Measurements from ENCODE around the gene VPS37C.
"Not testable (repeated sequence)": the region's sequence is repeated elsewhere in the genome, so short reads cannot be mapped to it uniquely, and the experiment has no call there.

VPS37C gene
- 20.0 to 45.9 (median 26.7) reads per million in 17 experiments for total RNA-seq

- peak; percentile 97 to 98 (median 98) for DNase-seq
Observed at GRCh38 chr11:61161190-61162091, at the start of gene VPS37C. TSS of gene VPS37C (minus strand) at chr11:61161426. CDS start at chr11:61138829, 22,597 bp downstream.

- DNase-seq, result not testable (repeated sequence)
Observed at GRCh38 chr11:61210629-61211028, 49.4 kb upstream of the VPS37C start.

DNA sequence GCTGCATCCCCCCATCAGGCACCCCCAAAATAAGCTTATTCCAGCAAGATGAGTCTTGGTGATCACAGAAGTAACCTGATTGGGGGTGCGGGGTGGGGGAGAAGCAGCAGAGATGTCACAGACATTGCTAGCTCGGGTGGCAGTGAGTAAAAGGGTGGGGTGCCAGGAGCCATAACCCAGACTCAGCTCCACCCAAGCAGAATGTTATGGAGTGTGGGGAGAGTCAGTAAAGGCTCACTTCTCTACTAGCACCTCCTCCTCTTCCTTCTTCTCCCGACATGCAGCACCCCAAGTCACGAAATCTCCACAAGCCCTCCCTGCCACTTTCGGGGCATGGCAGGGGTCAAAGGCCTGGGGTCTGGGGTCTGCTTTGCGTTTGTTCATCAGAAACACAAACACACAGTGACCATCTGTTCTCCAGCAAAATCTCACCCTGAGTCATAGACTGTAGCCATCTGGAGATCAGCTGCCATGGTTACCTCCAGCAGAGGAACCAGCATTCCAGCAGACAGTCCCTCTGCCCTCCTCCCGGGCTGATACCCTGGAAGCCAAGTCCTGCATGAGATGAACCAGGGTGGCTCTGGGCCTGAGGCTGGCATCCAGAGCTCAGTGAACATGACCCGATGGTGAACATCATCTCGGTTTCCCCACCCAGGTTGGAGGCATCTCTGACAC, 46.5 kb upstream of the VPS37C start:
- not testable (repeated sequence) for DNase-seq

- peak in 1 of 4 experiments; percentile 3 for DNase-seq
Observed at GRCh38 chr11:61204502-61205059, 43.4 kb upstream of the VPS37C start.

DNA sequence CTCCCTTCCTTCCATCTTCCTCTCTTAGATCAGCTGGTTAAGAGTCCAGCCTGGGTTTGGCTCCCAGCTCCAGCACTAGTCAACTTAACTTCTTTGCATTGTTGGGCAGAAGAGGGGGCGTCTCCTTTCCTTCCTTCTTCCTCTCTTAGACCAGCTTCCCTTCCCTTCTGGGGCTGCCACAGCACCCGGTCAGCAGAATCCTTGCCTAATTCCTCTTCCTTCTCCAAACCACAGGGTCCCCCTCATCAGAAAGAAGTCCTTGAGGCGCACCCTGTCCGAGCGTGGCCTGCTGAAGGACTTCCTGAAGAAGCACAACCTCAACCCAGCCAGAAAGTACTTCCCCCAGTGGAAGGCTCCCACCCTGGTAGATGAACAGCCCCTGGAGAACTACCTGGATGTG, 42.6 kb upstream of the VPS37C start:
- not testable (repeated sequence) for DNase-seq

DNA sequence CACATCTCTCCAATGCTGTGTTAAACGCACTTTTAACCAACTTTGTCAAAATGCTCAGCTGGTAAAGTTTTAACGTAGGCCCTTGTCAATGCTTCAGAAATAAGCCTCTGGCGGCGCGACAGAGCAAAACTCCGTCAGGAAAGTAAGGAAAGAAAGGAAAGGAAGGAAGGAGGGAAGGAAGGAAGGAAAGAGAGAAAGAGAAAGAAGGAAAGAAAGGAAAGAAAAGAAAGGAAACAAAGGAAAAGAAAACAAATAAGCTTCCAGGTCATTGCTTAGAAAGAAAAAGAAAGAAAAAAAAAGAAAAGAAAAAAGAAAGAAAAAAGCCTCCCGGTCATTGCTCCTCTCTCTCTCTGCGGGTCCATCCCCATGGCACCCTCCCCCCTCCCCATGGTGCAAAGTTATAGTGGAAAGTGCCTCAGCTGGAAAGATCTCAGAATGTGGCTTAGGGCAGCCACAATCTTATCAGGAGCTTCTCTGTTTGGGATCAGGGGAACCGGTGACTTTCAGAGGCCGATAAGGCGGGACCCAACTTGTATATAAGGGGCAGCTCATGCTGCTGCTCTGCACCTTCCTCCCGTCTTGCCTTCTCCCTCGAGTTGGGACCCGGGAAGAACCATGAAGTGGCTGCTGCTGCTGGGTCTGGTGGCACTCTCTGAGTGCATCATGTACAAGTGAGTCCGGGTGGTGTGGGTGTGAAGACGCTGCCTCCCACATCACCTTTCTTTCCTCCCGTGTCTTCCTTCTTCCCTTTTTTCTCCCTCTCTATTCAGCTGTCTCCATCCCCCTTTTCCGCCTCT, 41.9 kb upstream of the VPS37C start, which contains the start of gene PGA3:
PGA3 (plus strand) TSS at position 566 of the 797 bp plus-strand sequence; CDS start at position 616, 50 bp downstream.
- not testable (repeated sequence) for DNase-seq

DNA sequence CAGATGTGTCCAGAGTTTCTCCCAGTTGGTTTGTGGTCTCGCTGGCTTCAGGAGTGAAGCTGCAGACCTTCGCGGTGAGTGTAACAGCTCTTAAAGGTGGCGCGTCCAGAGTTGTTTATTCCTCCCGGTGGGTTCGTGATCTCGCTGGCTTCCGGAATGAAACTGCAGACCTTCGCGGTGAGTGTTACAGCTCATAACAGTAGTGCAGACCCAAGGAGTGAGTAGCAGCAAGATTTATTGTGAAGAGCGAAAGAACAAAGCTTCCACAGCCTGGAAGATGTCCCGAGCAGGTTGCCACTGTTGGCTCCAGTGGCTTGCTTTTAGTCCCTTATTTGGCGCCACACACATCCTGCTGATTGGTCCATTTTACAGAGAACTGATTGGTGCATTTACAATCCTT, 40.2 kb upstream of the VPS37C start:
- no peak for DNase-seq

DNA sequence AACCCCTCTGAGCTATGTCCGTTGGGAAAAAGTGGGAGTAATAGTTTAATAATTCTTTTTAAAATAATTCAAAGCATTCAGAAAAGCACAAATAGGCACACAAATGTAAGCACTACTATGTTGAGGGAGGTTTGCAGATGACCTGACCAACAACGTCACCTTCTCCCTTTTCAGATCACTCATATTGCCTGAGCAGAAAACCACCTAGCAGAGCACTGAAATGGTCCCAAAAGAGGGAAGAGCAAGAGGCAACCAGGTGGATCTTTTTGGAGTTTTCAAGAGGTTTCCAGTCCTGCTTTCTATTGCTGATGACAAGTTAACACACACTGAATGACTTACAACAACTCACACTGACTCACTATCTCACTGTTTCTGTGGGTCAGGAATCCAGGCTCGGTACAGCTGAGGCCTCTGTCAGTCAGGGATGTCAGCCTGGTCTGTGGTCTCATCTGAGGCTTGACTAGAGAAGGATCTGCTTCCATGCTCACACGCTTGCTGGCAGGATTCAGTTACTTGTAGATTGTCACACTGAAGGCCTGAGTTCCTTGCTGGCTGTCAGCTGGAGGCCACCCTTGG, 37.8 kb upstream of the VPS37C start:
- DNase-seq, result no peak

DNA sequence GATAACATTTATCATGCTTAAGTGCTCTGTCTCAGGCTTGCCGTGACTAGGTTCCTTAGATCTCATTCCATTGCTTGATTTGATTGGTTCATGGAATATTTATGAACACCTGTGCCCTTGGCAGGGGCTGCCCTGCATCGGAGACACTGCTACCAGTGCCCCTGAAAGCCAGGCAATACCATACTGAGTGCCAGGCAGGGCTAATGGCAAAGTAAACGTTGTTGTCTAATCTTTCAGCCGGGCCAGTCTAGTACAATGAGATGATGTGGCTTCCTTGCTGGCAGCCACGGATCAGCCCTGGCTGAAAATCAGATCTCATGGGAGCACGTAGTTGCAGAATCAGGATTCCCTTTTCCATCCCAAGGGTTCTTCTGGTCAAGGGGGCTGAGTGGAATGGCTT, 37.1 kb upstream of the VPS37C start:
- no peak for DNase-seq

DNA sequence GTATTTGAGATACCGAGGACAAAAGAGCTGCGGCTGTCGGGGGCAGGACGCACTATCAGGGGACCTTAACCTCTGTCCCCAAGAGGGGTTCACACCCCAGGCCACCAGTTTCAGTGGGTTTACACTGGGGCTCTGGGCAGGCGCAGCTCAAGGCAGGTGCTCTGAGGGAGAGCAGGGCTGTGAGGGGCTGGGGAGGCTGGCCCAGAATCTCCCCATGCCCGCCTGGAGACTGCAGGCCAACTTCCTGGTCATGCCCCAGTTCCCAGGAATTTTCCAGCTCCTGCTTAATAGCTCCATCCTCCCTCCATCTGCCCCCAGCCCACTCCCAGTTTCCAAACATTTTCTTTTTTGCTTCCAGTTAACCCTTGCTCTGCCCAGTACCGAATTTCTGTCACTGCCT, 34.5 kb upstream of the VPS37C start:
- no peak for DNase-seq

GRCh38 chr11:61194981-61195695, 33.9 kb upstream of the VPS37C start:
- DNase-seq, result no peak

DNA sequence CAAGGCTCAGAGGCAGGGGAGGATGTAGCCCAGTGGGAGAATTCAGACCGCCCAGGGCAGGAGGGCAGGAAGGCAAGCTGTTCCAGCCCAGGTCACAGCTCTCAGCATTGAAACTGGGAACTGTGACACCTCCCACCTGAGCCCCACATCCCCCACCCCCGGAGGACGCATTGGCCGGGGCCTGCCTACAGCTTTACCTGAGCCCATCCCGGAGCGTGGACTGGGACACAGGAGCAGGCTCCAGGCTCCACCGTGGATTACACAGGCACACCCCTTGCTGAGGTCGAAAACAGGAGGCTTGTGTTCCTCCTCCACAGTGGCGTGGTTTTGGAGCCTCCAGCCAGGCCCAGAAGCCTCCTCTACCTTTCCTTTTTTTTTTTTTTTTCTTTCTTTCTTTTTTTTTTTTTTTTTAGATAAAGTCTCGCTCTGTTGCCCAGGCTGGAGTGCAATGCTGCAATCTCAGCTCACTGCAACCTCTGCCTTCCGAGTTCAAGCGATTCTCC, 33.0 kb upstream of the VPS37C start:
- DNase-seq, result no peak

DNA sequence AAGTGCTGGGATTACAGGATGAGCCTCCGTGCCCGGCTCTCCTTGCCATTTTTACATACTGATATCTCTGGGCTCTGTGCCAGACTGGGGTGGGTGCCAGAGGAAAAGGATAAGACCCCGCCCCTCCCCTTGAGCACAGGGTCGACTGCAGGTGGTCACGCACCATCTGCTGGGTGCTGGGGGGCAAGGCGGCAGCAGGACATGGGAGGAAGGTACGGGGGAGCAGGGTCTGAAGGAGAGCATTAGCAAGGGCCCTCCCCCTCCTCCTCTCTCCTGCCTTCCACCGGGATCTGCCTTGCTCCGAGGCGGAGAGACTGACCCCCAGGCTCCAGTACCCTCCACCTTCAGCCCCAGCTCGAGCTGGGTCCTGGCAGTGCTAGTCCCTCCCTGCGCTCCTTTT, 32.4 kb upstream of the VPS37C start:
- no peak for DNase-seq

GRCh38 chr11:61189933-61190332, 28.7 kb upstream of the VPS37C start:
- DNase-seq, result no peak

GRCh38 chr11:61187505-61188130, 26.4 kb upstream of the VPS37C start:
- DNase-seq, result peak; percentile 84 to 91 (median 89)

- no peak for DNase-seq
Observed at GRCh38 chr11:61186504-61186903, 25.3 kb upstream of the VPS37C start.

DNA sequence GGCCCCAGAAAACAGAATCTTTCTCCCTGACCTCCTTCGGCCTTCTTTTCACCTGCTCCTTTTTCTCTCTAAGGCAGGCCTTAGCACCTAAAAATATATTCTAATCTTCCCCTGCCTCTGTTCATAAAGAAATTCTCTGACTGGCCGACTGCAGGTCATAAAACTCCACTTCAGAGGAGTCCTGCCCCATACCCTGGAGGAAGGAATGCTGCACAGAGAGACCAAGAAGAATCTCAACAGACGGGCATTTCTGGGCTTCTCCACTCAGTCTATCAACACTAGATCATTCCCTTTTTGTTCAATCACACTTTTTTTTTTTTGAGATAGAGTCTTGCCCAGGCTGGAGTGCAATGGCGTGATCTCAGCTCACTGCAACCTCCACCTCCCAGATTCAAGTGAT, 22.4 kb upstream of the VPS37C start:
- no peak for DNase-seq

DNA sequence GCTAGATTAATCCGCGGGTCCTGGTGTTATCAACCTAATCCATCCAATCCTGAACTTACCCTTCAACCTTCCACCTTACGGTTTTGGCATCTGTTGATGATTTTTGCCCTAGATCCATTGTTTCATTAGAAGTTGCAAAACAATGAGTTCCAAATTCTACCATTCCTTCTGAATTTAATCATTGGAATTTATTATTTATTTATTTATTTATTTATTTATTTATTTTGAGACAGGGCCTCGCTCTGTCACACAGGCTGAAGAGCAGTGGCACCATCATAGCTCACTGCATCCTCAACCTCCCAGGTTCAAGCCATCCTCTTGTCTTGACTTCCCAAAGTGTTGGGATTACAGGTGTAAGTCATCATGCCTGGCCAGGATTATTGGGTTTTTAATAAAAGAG, 20.3 kb upstream of the VPS37C start:
- DNase-seq, result no peak

DNA sequence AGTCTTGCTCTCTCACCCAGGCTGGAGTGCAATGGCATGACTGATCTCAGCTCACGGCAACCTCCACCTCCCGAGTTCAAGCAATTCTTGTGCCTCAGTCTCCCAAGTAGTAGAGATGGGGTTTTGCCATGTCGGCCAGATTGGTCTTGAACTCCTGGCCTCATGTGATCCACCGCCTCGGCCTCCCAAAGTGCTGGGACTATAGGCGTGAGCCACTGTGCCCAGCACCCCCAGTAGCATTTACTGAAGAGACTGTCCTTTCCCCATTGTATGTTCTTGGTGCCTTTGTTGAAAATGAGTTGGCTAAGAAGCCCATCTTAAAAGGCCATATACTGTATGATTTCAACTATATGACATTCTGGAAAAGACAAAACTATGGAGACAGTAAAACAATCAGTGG, 19.0 kb upstream of the VPS37C start:
- DNase-seq, result not testable (repeated sequence)

GRCh38 chr11:61176446-61176845, 15.2 kb upstream of the VPS37C start:
- no peak for DNase-seq

GRCh38 chr11:61174949-61175348, 13.7 kb upstream of the VPS37C start:
- no peak for DNase-seq
